Suppressor macrophage treated with lipopolysaccharide for 4 hours (primary cell): ENCODE results near the gene TAF11L13.
"Not testable (repeated sequence)": the region's sequence is repeated elsewhere in the genome, so short reads cannot be mapped to it uniquely, and the experiment has no call there.

Source experiments
- DNase-seq: peaks from one replicate; pipeline ENCODE4 v3.0.0-alpha.2; 2020

Gene TAF11L13

GRCh38 chr5:17631788-17632187 lies at the start of gene TAF11L13:
Gene TAF11L13, plus strand, starts transcription at chr5:17632088.
- DNase-seq = not testable (repeated sequence)

- DNase-seq = not testable (repeated sequence)
These were observed 46.2 kb upstream of the TAF11L13 start, which contains the start of gene TAF11L7 for GRCh38 chr5:17585658-17586057. Gene TAF11L7, minus strand, starts transcription at chr5:17585758.

GRCh38 chr5:17590860-17591259 lies 41.0 kb upstream of the TAF11L13 start, which contains the start of gene TAF11L8:
Gene TAF11L8, minus strand, starts transcription at chr5:17590960.
- not testable (repeated sequence) for DNase-seq

- not testable (repeated sequence) for DNase-seq
These were observed 37.6 kb upstream of the TAF11L13 start, which contains the start of gene TAF11L9 for GRCh38 chr5:17594255-17594654. Gene TAF11L9, minus strand, starts transcription at chr5:17594394.

GRCh38 chr5:17597728-17598127 lies 34.2 kb upstream of the TAF11L13 start, which contains the start of gene TAF11L10:
Gene TAF11L10, minus strand, starts transcription at chr5:17597828.
- not testable (repeated sequence) for DNase-seq

GRCh38 chr5:17603880-17604279 lies 28.0 kb upstream of the TAF11L13 start, which contains the start of gene TAF11L11:
Gene TAF11L11, plus strand, starts transcription at chr5:17604183.
- not testable (repeated sequence) for DNase-seq

- DNase-seq = no peak
These were observed 26.9 kb upstream of the TAF11L13 start for GRCh38 chr5:17604951-17605350.

- DNase-seq = not testable (repeated sequence)
These were observed 24.4 kb upstream of the TAF11L13 start for GRCh38 chr5:17607461-17607860.

GRCh38 chr5:17610092-17610491 lies 21.8 kb upstream of the TAF11L13 start, which contains the start of gene TAF11L12:
Gene TAF11L12, plus strand, starts transcription at chr5:17610392.
- not testable (repeated sequence) for DNase-seq

GRCh38 chr5:17614872-17615605 lies 16.8 kb upstream of the TAF11L13 start:
- no peak for DNase-seq

- DNase-seq = no peak
These were observed 12.5 kb upstream of the TAF11L13 start for GRCh38 chr5:17619354-17619753.

- DNase-seq = no peak
These were observed 11.3 kb upstream of the TAF11L13 start for GRCh38 chr5:17620627-17621026.

GRCh38 chr5:17625686-17626085 lies 6.2 kb upstream of the TAF11L13 start:
- DNase-seq = no peak

- no peak for DNase-seq
These were observed 2.3 kb downstream of the TAF11L13 start, which contains the start of gene TAF11L14 for GRCh38 chr5:17634160-17634559. Gene TAF11L14, plus strand, starts transcription at chr5:17634460.

- not testable (repeated sequence) for DNase-seq
These were observed 17.3 kb downstream of the TAF11L13 start for GRCh38 chr5:17649232-17649631.

GRCh38 chr5:17655201-17655759 lies 23.4 kb downstream of the TAF11L13 start:
- not testable (repeated sequence) for DNase-seq

GRCh38 chr5:17655921-17656320 lies 24.0 kb downstream of the TAF11L13 start:
- DNase-seq = no peak

GRCh38 chr5:17663182-17663581 lies 31.3 kb downstream of the TAF11L13 start:
- no peak for DNase-seq

- DNase-seq = peak; percentile 1
These were observed 33.9 kb downstream of the TAF11L13 start for GRCh38 chr5:17665836-17666235.

GRCh38 chr5:17666726-17667235 lies 34.9 kb downstream of the TAF11L13 start:
- DNase-seq = no peak

GRCh38 chr5:17670353-17670752 lies 38.5 kb downstream of the TAF11L13 start:
- no peak for DNase-seq

GRCh38 chr5:17678751-17679324 lies 47.0 kb downstream of the TAF11L13 start:
- DNase-seq = no peak

GRCh38 chr5:17679597-17680203 lies 47.8 kb downstream of the TAF11L13 start:
- DNase-seq = no peak
